Measurements from ENCODE around the gene CORO1A.
"Not testable (repeated sequence)": the region's sequence is repeated elsewhere in the genome, so short reads cannot be mapped to it uniquely, and the experiment has no call there.

The CORO1A gene

DNA sequence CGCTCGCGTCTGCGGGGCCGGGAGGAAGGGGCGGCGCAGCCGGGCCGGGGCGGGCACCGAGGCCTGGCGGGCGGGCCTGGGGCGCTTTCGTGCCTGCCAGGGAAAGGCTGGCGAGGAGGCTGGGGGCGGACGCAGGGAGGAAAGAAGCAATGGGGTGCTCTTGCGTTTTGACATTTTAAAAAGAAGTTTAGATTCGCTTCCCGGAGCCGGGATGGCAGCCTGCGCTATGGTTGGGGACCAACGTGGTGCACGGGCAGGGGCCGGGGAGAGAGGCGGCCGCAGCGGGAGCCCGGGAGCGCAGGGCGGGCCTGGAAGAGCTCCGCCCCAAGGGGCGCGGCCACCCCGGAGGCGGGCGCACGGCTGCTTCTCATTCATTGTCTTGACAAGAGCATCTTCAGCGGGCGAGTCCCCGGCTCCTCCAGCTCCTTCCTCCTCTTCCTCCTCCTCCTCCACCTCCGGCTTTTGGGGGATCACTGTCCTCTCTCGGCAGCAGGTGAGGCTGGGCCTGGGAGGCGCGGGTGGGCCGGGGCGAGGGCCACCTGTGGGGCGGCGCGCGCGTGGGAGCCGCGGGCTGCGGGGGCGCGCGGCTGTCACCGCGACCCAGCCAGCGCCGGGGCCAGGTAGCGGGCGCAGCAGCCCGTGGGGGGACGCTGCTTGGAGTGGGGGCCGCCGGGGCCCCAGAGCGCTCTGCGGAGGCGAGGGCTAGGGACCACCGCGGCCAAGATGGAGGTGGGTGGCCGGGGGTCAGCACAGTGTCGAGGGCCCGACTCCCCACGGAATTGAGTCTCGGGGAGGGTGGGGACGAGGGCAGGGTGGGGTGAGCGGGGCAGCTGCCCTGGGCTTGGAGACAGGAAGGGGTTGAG lies at the start of gene CORO1A:
TSS of gene CORO1A (plus strand) at position 370 of the 863 bp plus-strand sequence. CDS start 1,608 bp downstream, outside the sequence.
- peak; percentile 57 to 71 for DNase-seq (ENCODE audit: low read depth in 2 of 2)

DNA sequence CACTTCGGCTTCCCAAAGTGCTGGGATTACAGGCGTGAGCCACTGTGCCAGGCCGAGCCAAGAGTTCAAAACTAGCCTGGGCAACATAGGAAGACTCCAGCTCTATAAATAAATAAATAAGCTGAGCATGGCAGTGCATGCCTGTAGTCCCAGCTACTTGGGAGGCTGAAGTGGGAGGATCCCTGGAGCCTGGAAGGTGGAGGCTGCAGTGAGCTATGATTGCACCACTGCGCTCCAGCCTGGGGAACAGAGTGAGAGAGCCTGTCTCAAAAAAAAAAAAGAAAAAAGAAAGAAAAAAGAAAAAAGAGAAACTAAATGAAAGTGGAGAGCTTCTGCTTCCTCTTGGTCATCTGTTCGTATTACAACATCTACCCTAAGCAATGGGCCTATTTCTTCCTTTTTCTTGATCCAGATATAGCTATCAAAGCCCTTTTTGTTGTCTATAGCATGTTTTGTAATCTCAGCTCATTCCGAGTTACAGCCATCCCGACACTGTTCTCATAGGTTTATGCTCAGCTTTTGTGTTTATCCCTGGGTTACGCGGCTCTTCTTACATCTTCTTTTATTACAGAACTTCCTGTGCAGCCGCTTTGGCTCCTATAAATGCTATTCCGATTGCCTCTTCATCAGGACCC lies 46.3 kb upstream of the CORO1A start:
- DNase-seq (ENCODE audit: low read depth in 2 of 2) = no peak

DNA sequence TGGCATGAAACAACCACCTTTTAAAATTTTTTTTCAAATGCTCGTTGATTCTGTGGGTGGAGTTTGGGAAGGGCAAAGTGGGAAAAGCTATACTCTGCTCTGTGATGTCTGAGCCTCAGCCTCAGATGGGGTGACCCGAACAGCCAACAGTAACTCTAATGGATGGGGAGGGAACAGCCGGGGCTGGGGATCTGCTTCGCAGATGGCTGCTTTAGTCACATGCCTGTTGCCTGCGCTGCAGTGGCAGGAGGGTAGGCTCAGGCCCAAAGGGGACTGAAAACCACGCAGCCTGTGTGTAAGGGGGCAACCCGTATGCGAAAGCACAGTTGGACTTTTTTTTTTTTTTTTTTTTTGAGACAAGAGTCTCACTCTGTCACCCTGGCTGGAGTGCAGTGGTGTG lies 45.5 kb upstream of the CORO1A start:
- DNase-seq (ENCODE audit: low read depth in 2 of 2) = no peak

GRCh38 chr16:30139583-30140481 lies 43.6 kb upstream of the CORO1A start:
- DNase-seq (ENCODE audit: low read depth in 2 of 2) = no peak

DNA sequence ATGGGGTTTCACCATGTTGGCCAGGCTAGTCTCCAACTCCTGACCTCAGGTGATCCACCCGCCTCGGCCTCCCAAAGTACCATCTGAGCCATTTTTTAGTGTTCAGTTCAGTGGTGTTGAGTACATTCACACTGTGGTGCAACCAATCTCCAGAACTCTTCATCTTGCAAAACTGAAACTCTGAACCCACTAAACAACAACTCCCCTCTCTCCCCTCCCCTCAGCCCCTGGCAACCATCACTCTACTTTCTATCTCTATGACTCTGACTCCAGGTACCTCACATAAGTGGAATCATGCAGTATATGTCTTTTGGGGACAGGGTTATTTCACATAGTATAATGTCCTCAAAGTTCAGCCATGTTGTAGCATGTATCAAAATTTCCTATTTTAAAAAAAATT lies 41.7 kb upstream of the CORO1A start:
- no peak for DNase-seq (ENCODE audit: low read depth in 2 of 2)

- DNase-seq (ENCODE audit: low read depth in 2 of 2) = no peak
Observed at GRCh38 chr16:30142672-30143346, 40.6 kb upstream of the CORO1A start.

- no peak for DNase-seq (ENCODE audit: low read depth in 2 of 2)
Observed at GRCh38 chr16:30143347-30143702, 40.1 kb upstream of the CORO1A start.

DNA sequence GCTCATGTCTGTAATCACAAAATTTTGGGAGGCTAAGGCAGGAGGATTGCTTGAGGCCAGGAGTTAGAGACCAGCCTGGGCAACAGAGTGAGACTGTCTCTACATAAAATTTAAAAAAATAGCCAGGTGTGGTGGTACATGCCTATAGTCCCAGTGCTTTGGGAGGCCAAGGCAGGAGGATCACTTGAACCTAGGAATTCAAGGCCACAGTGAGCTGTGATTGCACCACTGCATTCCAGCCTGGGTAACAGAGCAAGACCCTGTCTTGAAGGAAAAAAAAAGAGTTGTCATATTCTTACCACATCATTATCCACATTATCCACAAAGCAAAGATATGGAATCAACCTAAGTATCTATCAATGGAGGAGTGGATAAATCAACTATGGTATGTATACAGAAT lies 39.4 kb upstream of the CORO1A start:
- DNase-seq (ENCODE audit: low read depth in 2 of 2) = no peak

GRCh38 chr16:30144917-30145316 lies 38.5 kb upstream of the CORO1A start:
- no peak for DNase-seq (ENCODE audit: low read depth in 2 of 2)

DNA sequence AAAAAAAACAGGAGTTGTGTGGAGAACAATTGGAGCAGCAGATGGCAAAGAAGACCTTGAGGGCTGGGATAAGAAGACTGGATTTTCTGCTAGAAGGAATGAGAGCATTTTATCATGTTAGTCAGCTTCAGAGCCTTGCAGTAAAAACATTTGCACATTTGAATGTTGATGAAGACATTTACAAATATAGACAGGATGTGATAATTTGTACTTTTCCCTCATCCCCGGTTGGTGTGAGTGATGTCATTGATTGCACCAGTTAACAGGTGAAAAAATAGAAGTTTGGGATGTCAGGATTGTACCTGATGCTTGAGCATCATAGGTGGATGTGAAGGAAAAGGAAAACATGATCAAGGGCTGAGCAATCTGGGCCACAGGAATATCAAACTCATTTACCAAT lies 37.7 kb upstream of the CORO1A start:
- no peak for DNase-seq (ENCODE audit: low read depth in 2 of 2)

DNA sequence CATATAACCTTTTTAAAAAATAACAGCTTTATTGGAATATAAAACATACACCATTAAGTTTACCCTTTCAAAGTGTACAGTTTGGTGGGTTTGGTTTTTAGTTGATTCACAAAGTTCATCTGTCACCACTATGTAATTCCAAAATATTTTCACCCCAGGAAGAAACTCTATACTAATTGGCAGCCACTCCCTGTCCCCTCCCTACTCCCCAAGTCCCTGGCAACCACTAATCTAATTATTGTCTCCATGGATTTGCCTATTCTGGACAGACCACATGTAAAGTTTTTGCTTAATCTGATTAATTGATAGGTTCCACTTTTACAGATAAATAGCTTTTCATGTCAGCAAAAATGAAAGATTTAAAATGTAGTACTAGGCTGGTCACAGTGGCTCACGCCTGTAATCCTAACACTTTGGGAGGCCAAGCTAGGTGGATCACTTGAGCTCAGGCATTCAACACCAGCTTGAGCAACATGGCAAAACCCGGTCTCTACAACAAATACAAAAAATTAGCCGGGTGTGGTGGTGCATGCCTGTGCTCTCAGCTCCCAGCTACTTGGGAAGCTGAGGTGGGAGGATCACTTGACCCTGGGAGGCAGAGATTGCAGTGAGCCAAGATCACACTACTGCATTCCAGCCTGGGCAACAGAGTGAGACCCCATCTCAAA lies 35.4 kb upstream of the CORO1A start:
- no peak for DNase-seq (ENCODE audit: low read depth in 2 of 2)

DNA sequence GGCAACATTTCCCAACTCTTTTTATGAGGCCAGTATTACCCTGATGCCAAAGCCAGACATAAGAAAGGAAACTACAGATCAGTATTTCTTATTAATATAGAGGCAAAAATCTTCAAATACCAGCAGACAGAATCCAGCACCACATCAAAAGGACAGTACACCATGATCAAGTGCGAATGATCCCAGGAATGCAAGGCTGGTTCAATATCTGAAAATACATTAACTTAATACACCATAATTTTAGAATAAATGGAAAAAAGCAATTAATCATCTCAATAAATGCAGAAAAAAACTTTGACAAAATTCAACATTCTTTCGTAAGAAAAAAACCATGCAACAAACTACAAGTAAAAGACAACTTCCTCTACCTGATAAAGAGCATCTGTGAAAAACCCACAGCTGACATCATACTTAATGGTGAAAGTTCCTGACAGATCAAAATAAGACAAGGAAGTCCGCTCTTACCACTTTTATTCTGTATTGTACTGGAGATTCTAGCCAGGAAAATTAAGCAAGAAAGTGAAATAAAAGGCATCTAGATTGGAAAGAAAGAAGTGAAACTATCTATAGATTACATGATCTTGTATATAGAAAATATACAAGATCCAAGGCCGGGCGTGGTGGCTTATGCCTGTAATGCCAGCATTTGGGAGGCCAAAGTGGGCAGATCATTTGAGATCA lies 34.0 kb upstream of the CORO1A start:
- DNase-seq (ENCODE audit: low read depth in 2 of 2) = no peak

DNA sequence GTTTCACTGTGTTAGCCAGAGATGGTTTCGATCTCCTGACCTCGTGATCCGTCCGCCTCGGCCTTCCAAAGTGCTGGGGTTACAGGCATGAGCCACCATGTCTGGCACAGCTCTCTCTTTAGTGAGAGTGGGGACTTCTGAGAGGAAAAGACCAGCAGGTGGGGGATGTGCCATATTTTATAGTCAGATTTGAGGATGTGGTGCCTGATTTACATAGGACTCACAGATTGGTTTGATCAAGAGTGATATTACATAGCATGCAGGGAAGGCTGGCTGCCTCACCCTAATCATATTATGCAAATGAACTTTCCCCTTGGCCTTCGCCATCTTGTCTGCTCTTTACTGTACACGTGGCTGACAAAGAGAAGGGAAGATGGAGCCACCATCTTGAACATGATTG lies 32.3 kb upstream of the CORO1A start:
- DNase-seq (ENCODE audit: low read depth in 2 of 2) = no peak

DNA sequence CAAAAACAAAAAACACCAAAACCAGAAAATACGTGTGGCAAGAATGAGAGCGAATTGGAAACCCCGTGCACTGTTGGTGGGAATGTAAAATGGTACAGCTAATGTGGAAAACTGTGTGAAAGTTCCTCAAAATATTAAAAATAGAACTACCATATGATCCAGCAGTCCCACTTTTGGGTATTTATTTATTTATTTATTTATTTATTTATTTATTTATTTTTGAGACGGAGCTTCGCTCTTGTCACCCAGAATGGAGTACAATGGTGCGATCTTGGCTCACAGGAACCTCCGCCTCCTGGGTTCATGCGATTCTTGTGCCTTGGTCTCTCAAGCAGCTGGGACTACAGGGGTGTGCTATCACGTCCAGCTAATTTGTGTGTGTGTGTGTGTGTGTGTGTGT lies 30.9 kb upstream of the CORO1A start:
- no peak for DNase-seq (ENCODE audit: low read depth in 2 of 2)

GRCh38 chr16:30155188-30155587 lies 28.2 kb upstream of the CORO1A start:
- no peak for DNase-seq (ENCODE audit: low read depth in 2 of 2)

- no peak for DNase-seq (ENCODE audit: low read depth in 2 of 2)
Observed at GRCh38 chr16:30157214-30157613, 26.2 kb upstream of the CORO1A start.

DNA sequence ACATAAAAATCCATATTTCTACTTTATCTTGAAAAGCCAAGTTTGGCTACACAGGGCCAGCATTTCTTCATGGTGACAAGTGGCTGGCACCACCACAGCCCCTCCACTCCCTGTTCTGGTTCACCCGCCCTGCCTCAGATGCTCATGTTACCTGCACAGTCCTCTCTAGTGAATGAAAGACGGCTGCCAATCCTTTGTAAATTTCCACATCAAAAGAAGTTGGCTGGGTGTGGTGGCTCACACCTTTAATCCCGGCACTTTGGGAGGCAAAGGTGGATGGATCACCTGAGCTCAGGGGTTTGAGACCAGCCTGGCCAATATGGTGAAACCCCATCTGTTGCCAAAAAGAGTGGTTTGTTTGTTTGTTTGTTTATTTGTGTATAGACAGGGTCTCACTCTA lies 19.9 kb upstream of the CORO1A start:
- DNase-seq (ENCODE audit: low read depth in 2 of 2) = no peak

DNA sequence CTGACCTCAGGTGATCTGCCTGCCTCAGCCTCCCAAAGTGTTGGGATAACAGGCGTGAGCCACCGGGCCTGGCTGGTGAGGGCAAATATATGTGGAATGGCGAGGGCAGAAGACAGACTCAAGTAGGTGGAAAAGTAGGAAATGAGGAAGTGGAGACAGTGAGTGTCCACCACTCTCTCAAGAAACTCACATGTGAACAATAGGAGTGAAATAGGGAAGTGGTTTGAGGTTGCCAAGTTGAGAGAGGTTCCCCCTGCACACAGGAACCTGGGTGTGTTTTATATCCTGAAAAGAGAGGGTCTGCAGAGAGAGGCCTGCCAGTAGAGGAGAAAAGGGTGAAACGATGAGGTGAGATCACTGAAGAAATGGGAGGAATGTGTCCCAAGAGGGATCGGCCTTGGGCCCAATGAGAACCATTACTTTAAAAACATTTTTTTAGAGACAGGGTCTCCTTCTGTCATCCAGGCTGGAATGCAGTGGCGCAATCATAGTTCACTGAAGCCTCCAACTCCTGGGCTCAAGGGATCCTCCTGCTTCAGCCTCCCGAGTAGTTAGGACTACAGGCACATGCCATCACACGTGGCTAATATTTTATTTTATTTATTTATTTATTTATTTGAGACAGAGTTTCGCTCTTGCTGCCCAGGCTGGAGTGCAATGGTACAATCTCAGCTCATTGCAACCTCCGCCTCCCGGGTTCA lies 17.1 kb upstream of the CORO1A start:
- DNase-seq (ENCODE audit: low read depth in 2 of 2) = no peak

GRCh38 chr16:30168746-30169145 lies 14.7 kb upstream of the CORO1A start:
- DNase-seq (ENCODE audit: low read depth in 2 of 2) = not testable (repeated sequence)

- DNase-seq (ENCODE audit: low read depth in 2 of 2) = not testable (repeated sequence)
Observed at GRCh38 chr16:30169416-30169815, 14.0 kb upstream of the CORO1A start.

Measured in stimulated activated CD8-positive, alpha-beta memory T cell treated with anti-CD3 and anti-CD28 coated beads, Interleukin-15, amount 100 ng/mL, for 4 hours (primary cell).